GM12875 (cell line): ENCODE data around the gene CMTM6.
"Not testable (repeated sequence)": the region's sequence is repeated elsewhere in the genome, so short reads cannot be mapped to it uniquely, and the experiment has no call there.

Source experiments
- H3K4me3 ChIP-seq: one replicate; pipeline ENCODE4 v1.5.1; 2011; ENCODE audit warnings: low read depth, low read length, control low read depth
- CTCF ChIP-seq: IDR thresholded peaks from 2 replicates; pipeline ENCODE4 v1.5.1; 2011; ENCODE audit warnings: low read depth, mild to moderate bottlenecking, control low read depth, inconsistent platforms, low read length, moderate library complexity, borderline replicate concordance; ENCODE audit not compliant: insufficient read depth

CMTM6 gene

GRCh38 chr3:32460817-32461496 lies 41.7 kb downstream of the CMTM6 start:
- not testable (repeated sequence) for H3K4me3 ChIP-seq

GRCh38 chr3:32460031-32460749 lies 42.5 kb downstream of the CMTM6 start:
- no peak overlapping the region for H3K4me3 ChIP-seq
- no peak for TF ChIP-seq CTCF

- no peak for TF ChIP-seq CTCF
- no peak overlapping the region for H3K4me3 ChIP-seq
Observed at GRCh38 chr3:32459450-32459849, 43.2 kb downstream of the CMTM6 start.

GRCh38 chr3:32457971-32458471 lies 44.6 kb downstream of the CMTM6 start:
- no peak for TF ChIP-seq CTCF
- no peak overlapping the region for H3K4me3 ChIP-seq

- H3K4me3 ChIP-seq, result no peak overlapping the region
- TF ChIP-seq CTCF, result no peak
Observed at GRCh38 chr3:32456429-32457130, 46.1 kb downstream of the CMTM6 start.

GRCh38 chr3:32455609-32456428 lies 46.8 kb downstream of the CMTM6 start:
- no peak overlapping the region for H3K4me3 ChIP-seq
- no peak for TF ChIP-seq CTCF
